GM23248 (cell line): Measurements from ENCODE around the gene TTC1. TPM values are rescaled to one million over a fixed set of nuclear protein-coding genes. Genes with fewer than 3 reads are reported as not detected.

Experiments
- DNase-seq: peaks from one replicate; pipeline ENCODE4 v3.0.0-alpha.2; 2015
- H2AFZ ChIP-seq: fragments of 200-600 bp; sonication (generic); 2 replicates; pipeline ENCODE4 v1.6.1; 2016; ENCODE audit warnings: antibody characterized with exemption
- H3F3A ChIP-seq: fragments of 200-600 bp; sonication (generic); 2 replicates; pipeline ENCODE4 v1.6.1; 2016; ENCODE audit warnings: mild to moderate bottlenecking, antibody characterized with exemption, mixed run types; ENCODE audit not compliant: insufficient read depth
- H3K27ac ChIP-seq: fragments of 200-600 bp; sonication (generic); 2 replicates; pipeline ENCODE4 v1.5.1; 2016; ENCODE audit warnings: mild to moderate bottlenecking
- H3K27me3 ChIP-seq: fragments of 200-600 bp; sonication (generic); replicated peaks from 2 replicates; pipeline ENCODE4 v1.6.1; 2016; ENCODE audit warnings: mild to moderate bottlenecking; ENCODE audit not compliant: insufficient read depth
- H3K36me3 ChIP-seq: fragments of 200-600 bp; sonication (generic); 2 replicates; pipeline ENCODE4 v1.6.1; 2016; ENCODE audit warnings: low read depth, mild to moderate bottlenecking
- H3K4me1 ChIP-seq: fragments of 200-600 bp; sonication (generic); 2 replicates; pipeline ENCODE4 v1.6.1; 2016; ENCODE audit warnings: mild to moderate bottlenecking; ENCODE audit not compliant: insufficient read depth
- H3K4me2 ChIP-seq: fragments of 200-600 bp; sonication (generic); one replicate; pipeline ENCODE4 v1.6.1; 2016; ENCODE audit warnings: mild to moderate bottlenecking; ENCODE audit not compliant: unreplicated experiment
- H3K4me3 ChIP-seq: fragments of 200-600 bp; sonication (generic); 2 replicates; pipeline ENCODE4 v1.5.1; 2016; ENCODE audit warnings: mild to moderate bottlenecking
- H3K79me2 ChIP-seq: fragments of 200-600 bp; sonication (generic); 2 replicates; pipeline ENCODE4 v1.6.1; 2016; ENCODE audit warnings: mild to moderate bottlenecking; ENCODE audit not compliant: insufficient read depth
- H3K9ac ChIP-seq: fragments of 200-600 bp; sonication (generic); 2 replicates; pipeline ENCODE4 v1.6.1; 2016; ENCODE audit warnings: mild to moderate bottlenecking
- H3K9me2 ChIP-seq: fragments of 200-600 bp; sonication (generic); 2 replicates; pipeline ENCODE4 v1.6.1; 2016; ENCODE audit warnings: mixed run types, mild to moderate bottlenecking, moderate library complexity; ENCODE audit not compliant: insufficient read depth
- H3K9me3 ChIP-seq: fragments of 200-600 bp; sonication (generic); one replicate; pipeline ENCODE4 v1.6.1; 2017; ENCODE audit warnings: low read depth
- H4K20me1 ChIP-seq: fragments of 200-600 bp; sonication (generic); 2 replicates; pipeline ENCODE4 v1.6.0; 2016; ENCODE audit not compliant: insufficient read depth
- EZH2 ChIP-seq: fragments of 200-600 bp; sonication (generic); IDR thresholded peaks from 2 replicates; pipeline ENCODE4 v1.6.1; 2018; ENCODE audit warnings: antibody characterized with exemption, mild to moderate bottlenecking; ENCODE audit not compliant: insufficient read depth, poor library complexity, severe bottlenecking
- EZH2phosphoT487 ChIP-seq: fragments of 200-600 bp; sonication (generic); IDR thresholded peaks from 2 replicates; pipeline ENCODE4 v1.6.1; 2018; ENCODE audit warnings: antibody characterized with exemption, moderate library complexity, mild to moderate bottlenecking, low read depth; ENCODE audit not compliant: insufficient read depth
- WGBS, 2 experiments: methylation state at CpG; one replicate each; pipeline ENCODE4 v1.1.6; 2015 to 2017; ENCODE audit warnings: low lambda C conversion rate in 2 of 2, low coverage in 1 of 2; ENCODE audit errors: missing lambda C conversion rate in 2 of 2; 5-methylcytosine and 5-hydroxymethylcytosine counted together
- in situ Hi-C: fragments of 300-500 bp; cut with MboI; formaldehyde crosslinking; loops from 2 replicates; pipeline ENCODE4 v1.15.0; 2020
- polyA plus RNA-seq: library from polyadenylated mRNA; unstranded; fragments of >200 nt; fragmentation: Nextera tagmentation; extraction: Ambion mirVana; gene quantifications from 2 replicates; pipeline ENCODE4 v1.2.1, GENCODE V29; 2016
- small RNA-seq: library from RNA; depleted of rRNA; stranded (forward); fragments of <200 nt; gene quantifications from one replicate; pipeline ENCODE3, GENCODE V24; 2014; ENCODE audit warnings: low read depth, low replicate concordance
- total RNA-seq: library from RNA; depleted of rRNA; stranded (reverse); fragments of >200 nt; shearing (Covaris generic); gene quantifications from 2 replicates; pipeline ENCODE4 v1.2.3, GENCODE V29; 2014; rRNA removed

Gene TTC1
- total and polyA plus RNA-seq, 2 experiments from 2014 or later = 39.9 to 67.7 TPM

GRCh38 chr5:160097991-160098390, 89.1 kb downstream of the TTC1 start:
- 97% methylated on average over 4 of the region's 4 CpGs for WGBS, 2 experiments
- peak; percentile 7 for DNase-seq
- peaks cover 66% of the 10 kb centered on the region for H3K79me2 ChIP-seq
- peaks cover 7% of the 10 kb centered on the region; the same call in 1 of the 2 replicates for H3K4me1 ChIP-seq
- no peaks in the 10 kb centered on the region for H3F3A ChIP-seq
- H3K9ac ChIP-seq = no peak overlapping the region
- no peak overlapping the region for H2AFZ ChIP-seq
- no peaks in the 10 kb centered on the region for H3K27me3 ChIP-seq
- H3K27ac ChIP-seq = no peak overlapping the region
- no peak for TF ChIP-seq EZH2
- no peaks in the 10 kb centered on the region for H3K9me3 ChIP-seq
- no peaks in the 10 kb centered on the region; the same call in 1 of the 2 replicates for H4K20me1 ChIP-seq
- in situ Hi-C loops = no loop called here
- no peak overlapping the region for H3K4me2 ChIP-seq
- H3K4me3 ChIP-seq = no peak overlapping the region
- peaks cover 8% of the 10 kb centered on the region for H3K36me3 ChIP-seq
- H3K9me2 ChIP-seq = no peaks in the 10 kb centered on the region

- Histone ChIP-seq H4K20me1 (no peaks in the 10 kb centered on the region), H3K4me1 (no peaks in the 10 kb centered on the region), H3F3A (no peaks in the 10 kb centered on the region), H3K9ac (no peak overlapping the region), H3K4me3 (no peak overlapping the region), H2AFZ (no peak overlapping the region), H3K27ac (no peak overlapping the region), H3K36me3 (no peaks in the 10 kb centered on the region), H3K4me2 (no peak overlapping the region), H3K27me3 (no peaks in the 10 kb centered on the region), H3K9me3 (no peaks in the 10 kb centered on the region), H3K9me2 (no peaks in the 10 kb centered on the region), H3K79me2 (peaks cover 90% of the 10 kb centered on the region)
- TF ChIP-seq EZH2phosphoT487 (no peak), EZH2 (no peak)
- 64 to 68% methylated on average over 4 of the region's 4 CpGs for WGBS, 2 experiments
- DNase-seq = peak; percentile 6
- in situ Hi-C loops = no loop called here
These were observed 96.9 kb downstream of the TTC1 start for GRCh38 chr5:160105686-160106360.

GRCh38 chr5:160108124-160108523, 99.2 kb downstream of the TTC1 start:
- H3K27ac ChIP-seq = no peak overlapping the region
- H3K4me2 ChIP-seq = no peak overlapping the region
- 97 to 98% methylated on average over 2 of the region's 2 CpGs for WGBS, 2 experiments
- H3K79me2 ChIP-seq = peaks cover 92% of the 10 kb centered on the region
- no peak overlapping the region for H2AFZ ChIP-seq
- no peak for DNase-seq
- H3K9ac ChIP-seq = no peak overlapping the region
- H4K20me1 ChIP-seq = 0 out of 2 replicates have a peak, but pooled peaks cover 3% of the 10 kb centered on the region
- H3K9me2 ChIP-seq = no peaks in the 10 kb centered on the region
- in situ Hi-C loops = no loop called here
- H3K36me3 ChIP-seq = peaks cover 5% of the 10 kb centered on the region; the same call in 1 of the 2 replicates
- H3K9me3 ChIP-seq = no peaks in the 10 kb centered on the region
- H3K4me1 ChIP-seq = no peaks in the 10 kb centered on the region
- no peak for TF ChIP-seq EZH2phosphoT487
- TF ChIP-seq EZH2 = no peak
- H3K4me3 ChIP-seq = no peak overlapping the region
- H3K27me3 ChIP-seq = no peaks in the 10 kb centered on the region
- no peaks in the 10 kb centered on the region for H3F3A ChIP-seq

Small RNAs within 50 kb of the gene (small RNA-seq; reads per million reads assigned to genes)
- gene RF00019 = not detected

Other genes starting within 250 kb of the TTC1 start
- gene ADRA1B, start 92.7 kb upstream of the TTC1 start, total RNA-seq = 0.32 and 0.63 TPM in 2 replicates
- gene ADRA1B, start 92.7 kb upstream of the TTC1 start, polyA plus RNA-seq = 0.56 TPM in 1 of 2 replicates, not detected in the other
- gene PWWP2A, start 110.3 kb downstream of the TTC1 start, total RNA-seq = 13.0 and 13.2 TPM in 2 replicates
- gene PWWP2A, start 110.3 kb downstream of the TTC1 start, polyA plus RNA-seq = 5.1 and 7.8 TPM in 2 replicates
- gene FABP6, start 220.4 kb downstream of the TTC1 start, total RNA-seq = not detected in 2 replicates
- not detected in 2 replicates for gene FABP6, start 220.4 kb downstream of the TTC1 start, polyA plus RNA-seq